Memory B cell (primary cell): ENCODE results near the gene POC1A.

Experiments used
- ATAC-seq: fragments of 150-1000 bp; cut with Tn5 transposase; 2 replicates; pipeline ENCODE4 v1.10.0; 2021; ENCODE audit warnings: low read depth, mild to moderate bottlenecking, moderate library complexity
- DNase-seq, 2 donors: peaks; one replicate each; pipeline ENCODE4 v3.0.0; 2022; ENCODE audit warnings: low spot score in 2 of 2
- H3K27ac Mint-ChIP-seq: one replicate; pipeline ENCODE4 v1.8.0; 2022; ENCODE audit warnings: mild to moderate bottlenecking, moderate library complexity, mixed read lengths
- H3K27me3 Mint-ChIP-seq: one replicate; pipeline ENCODE4 v1.8.0; 2022; ENCODE audit warnings: mixed read lengths
- H3K36me3 Mint-ChIP-seq: one replicate; pipeline ENCODE4 v1.8.0; 2022; ENCODE audit warnings: mild to moderate bottlenecking, mixed read lengths
- H3K4me1 Mint-ChIP-seq: one replicate; pipeline ENCODE4 v1.8.0; 2022; ENCODE audit warnings: mixed read lengths
- H3K4me3 Mint-ChIP-seq: one replicate; pipeline ENCODE4 v1.8.0; 2022; ENCODE audit warnings: mild to moderate bottlenecking, moderate library complexity, mixed read lengths
- H3K9me3 Mint-ChIP-seq: one replicate; pipeline ENCODE4 v1.8.0; 2022; ENCODE audit warnings: mixed read lengths

POC1A gene

GRCh38 chr3:52079958-52080357 lies 74.3 kb downstream of the POC1A start:
- H3K4me1 Mint-ChIP-seq = no peaks in the 10 kb centered on the region
- no peak overlapping the region for H3K27ac Mint-ChIP-seq
- DNase-seq (no peak), ATAC-seq (no peak)
- H3K4me3 Mint-ChIP-seq = no peak overlapping the region
- H3K36me3 Mint-ChIP-seq = no peaks in the 10 kb centered on the region
- no peaks in the 10 kb centered on the region for H3K9me3 Mint-ChIP-seq
- H3K27me3 Mint-ChIP-seq = no peaks in the 10 kb centered on the region

- DNase-seq (no peak), ATAC-seq (no peak)
- Mint-ChIP-seq H3K4me1 (no peaks in the 10 kb centered on the region), H3K9me3 (no peaks in the 10 kb centered on the region), H3K36me3 (no peaks in the 10 kb centered on the region), H3K27me3 (no peaks in the 10 kb centered on the region), H3K27ac (no peak overlapping the region), H3K4me3 (no peak overlapping the region)
Observed at GRCh38 chr3:52078781-52079560, 75.3 kb downstream of the POC1A start.

- Mint-ChIP-seq H3K4me3 (no peak overlapping the region), H3K9me3 (no peaks in the 10 kb centered on the region)
Observed at GRCh38 chr3:52077925-52078324, 76.3 kb downstream of the POC1A start.

GRCh38 chr3:52076896-52077780 lies 77.1 kb downstream of the POC1A start:
- Mint-ChIP-seq H3K4me3 (no peak overlapping the region), H3K9me3 (no peaks in the 10 kb centered on the region), H3K36me3 (no peaks in the 10 kb centered on the region), H3K27me3 (no peaks in the 10 kb centered on the region), H3K4me1 (no peaks in the 10 kb centered on the region), H3K27ac (no peak overlapping the region)
- ATAC-seq = no peak
- no peak for DNase-seq

More at GRCh38 chr3:52077925-52078324, 76.3 kb downstream of the POC1A start:
- H3K36me3 Mint-ChIP-seq = no peaks in the 10 kb centered on the region
- ATAC-seq = no peak
- DNase-seq = no peak
- no peaks in the 10 kb centered on the region for H3K27me3 Mint-ChIP-seq
- no peaks in the 10 kb centered on the region for H3K4me1 Mint-ChIP-seq
- H3K27ac Mint-ChIP-seq = no peak overlapping the region

GRCh38 chr3:52073490-52073889 lies 80.7 kb downstream of the POC1A start:
- Mint-ChIP-seq H3K27me3 (no peaks in the 10 kb centered on the region), H3K27ac (no peak overlapping the region), H3K4me3 (no peak overlapping the region), H3K9me3 (no peaks in the 10 kb centered on the region), H3K4me1 (no peaks in the 10 kb centered on the region), H3K36me3 (no peaks in the 10 kb centered on the region)
- ATAC-seq = no peak
- no peak for DNase-seq

- DNase-seq (no peak), ATAC-seq (no peak)
- H3K9me3 Mint-ChIP-seq = no peaks in the 10 kb centered on the region
- no peak overlapping the region for H3K4me3 Mint-ChIP-seq
- H3K27ac Mint-ChIP-seq = no peak overlapping the region
- no peaks in the 10 kb centered on the region for H3K27me3 Mint-ChIP-seq
- H3K36me3 Mint-ChIP-seq = no peaks in the 10 kb centered on the region
- H3K4me1 Mint-ChIP-seq = no peaks in the 10 kb centered on the region
Observed at GRCh38 chr3:52072471-52072870, 81.8 kb downstream of the POC1A start.

GRCh38 chr3:52072020-52072419 lies 82.2 kb downstream of the POC1A start:
- no peaks in the 10 kb centered on the region for H3K27me3 Mint-ChIP-seq
- H3K4me1 Mint-ChIP-seq = no peaks in the 10 kb centered on the region
- DNase-seq (no peak), ATAC-seq (no peak)
- no peak overlapping the region for H3K4me3 Mint-ChIP-seq
- H3K36me3 Mint-ChIP-seq = no peaks in the 10 kb centered on the region
- no peaks in the 10 kb centered on the region for H3K9me3 Mint-ChIP-seq
- no peak overlapping the region for H3K27ac Mint-ChIP-seq

GRCh38 chr3:52070724-52071621 lies 83.2 kb downstream of the POC1A start:
- Mint-ChIP-seq H3K4me3 (no peak overlapping the region), H3K27me3 (no peaks in the 10 kb centered on the region), H3K36me3 (no peaks in the 10 kb centered on the region), H3K9me3 (no peaks in the 10 kb centered on the region), H3K4me1 (no peaks in the 10 kb centered on the region), H3K27ac (no peak overlapping the region)
- DNase-seq = no peak
- ATAC-seq = no peak

- no peaks in the 10 kb centered on the region for H3K9me3 Mint-ChIP-seq
- H3K4me3 Mint-ChIP-seq = no peak overlapping the region
- H3K27me3 Mint-ChIP-seq = no peaks in the 10 kb centered on the region
- no peak for ATAC-seq
- H3K36me3 Mint-ChIP-seq = no peaks in the 10 kb centered on the region
- H3K4me1 Mint-ChIP-seq = no peaks in the 10 kb centered on the region
- H3K27ac Mint-ChIP-seq = no peak overlapping the region
- DNase-seq = no peak
Observed at GRCh38 chr3:52069855-52070254, 84.4 kb downstream of the POC1A start.

GRCh38 chr3:52069135-52069534 lies 85.1 kb downstream of the POC1A start:
- DNase-seq = no peak
- no peak for ATAC-seq
- Mint-ChIP-seq H3K27ac (no peak overlapping the region), H3K36me3 (no peaks in the 10 kb centered on the region), H3K4me1 (no peaks in the 10 kb centered on the region), H3K27me3 (no peaks in the 10 kb centered on the region), H3K9me3 (no peaks in the 10 kb centered on the region), H3K4me3 (no peak overlapping the region)

GRCh38 chr3:52068730-52069129 lies 85.5 kb downstream of the POC1A start:
- Mint-ChIP-seq H3K27ac (no peak overlapping the region), H3K4me3 (no peak overlapping the region), H3K36me3 (no peaks in the 10 kb centered on the region), H3K9me3 (no peaks in the 10 kb centered on the region), H3K4me1 (no peaks in the 10 kb centered on the region), H3K27me3 (no peaks in the 10 kb centered on the region)
- ATAC-seq = no peak
- no peak for DNase-seq

GRCh38 chr3:52068055-52068571 lies 86.1 kb downstream of the POC1A start:
- H3K4me1 Mint-ChIP-seq = peaks cover 6% of the 10 kb centered on the region
- no peak overlapping the region for H3K27ac Mint-ChIP-seq
- no peaks in the 10 kb centered on the region for H3K36me3 Mint-ChIP-seq
- DNase-seq = no peak
- no peaks in the 10 kb centered on the region for H3K27me3 Mint-ChIP-seq
- H3K4me3 Mint-ChIP-seq = no peak overlapping the region
- no peaks in the 10 kb centered on the region for H3K9me3 Mint-ChIP-seq
- no peak for ATAC-seq

- Mint-ChIP-seq H3K27ac (no peak overlapping the region), H3K4me1 (peaks cover 7% of the 10 kb centered on the region), H3K36me3 (no peaks in the 10 kb centered on the region), H3K9me3 (no peaks in the 10 kb centered on the region), H3K4me3 (no peak overlapping the region), H3K27me3 (no peaks in the 10 kb centered on the region)
- DNase-seq = no peak
- ATAC-seq = no peak
Observed at GRCh38 chr3:52067526-52067925, 86.7 kb downstream of the POC1A start.
